NCI-H2171 treated with DMSO at 0.1 percent for 48 hours (cell line): Measurements from ENCODE around the gene SORL1-AS1.

Source experiments
- DNase-seq: peaks from one replicate; lab custom pipeline; 2025; lab: John Stamatoyannopoulos, UW

SORL1-AS1 gene

GRCh38 chr11:121476379-121477032 is 23.7 kb upstream of the SORL1-AS1 start:
- DNase-seq = no peak

DNA sequence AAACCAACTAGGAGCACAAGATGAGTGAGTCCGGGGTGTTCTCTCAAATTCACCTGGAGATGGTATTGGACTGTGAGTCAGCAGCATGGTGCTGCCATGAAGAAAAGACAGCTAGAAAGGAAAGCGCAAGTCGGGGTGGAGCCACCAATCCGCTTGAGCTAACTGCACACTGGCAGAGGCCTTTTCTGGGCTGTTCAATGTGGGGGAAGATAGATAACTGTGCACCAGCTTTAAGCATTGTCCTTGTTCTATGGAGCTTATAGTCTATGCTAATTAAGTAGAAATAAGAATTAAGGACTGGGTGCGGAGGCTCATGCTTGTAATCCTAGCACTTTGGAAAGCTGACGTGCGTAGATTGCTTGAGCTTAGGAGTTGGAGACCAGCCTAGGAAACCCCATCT is 21.9 kb upstream of the SORL1-AS1 start:
- DNase-seq = no peak

DNA sequence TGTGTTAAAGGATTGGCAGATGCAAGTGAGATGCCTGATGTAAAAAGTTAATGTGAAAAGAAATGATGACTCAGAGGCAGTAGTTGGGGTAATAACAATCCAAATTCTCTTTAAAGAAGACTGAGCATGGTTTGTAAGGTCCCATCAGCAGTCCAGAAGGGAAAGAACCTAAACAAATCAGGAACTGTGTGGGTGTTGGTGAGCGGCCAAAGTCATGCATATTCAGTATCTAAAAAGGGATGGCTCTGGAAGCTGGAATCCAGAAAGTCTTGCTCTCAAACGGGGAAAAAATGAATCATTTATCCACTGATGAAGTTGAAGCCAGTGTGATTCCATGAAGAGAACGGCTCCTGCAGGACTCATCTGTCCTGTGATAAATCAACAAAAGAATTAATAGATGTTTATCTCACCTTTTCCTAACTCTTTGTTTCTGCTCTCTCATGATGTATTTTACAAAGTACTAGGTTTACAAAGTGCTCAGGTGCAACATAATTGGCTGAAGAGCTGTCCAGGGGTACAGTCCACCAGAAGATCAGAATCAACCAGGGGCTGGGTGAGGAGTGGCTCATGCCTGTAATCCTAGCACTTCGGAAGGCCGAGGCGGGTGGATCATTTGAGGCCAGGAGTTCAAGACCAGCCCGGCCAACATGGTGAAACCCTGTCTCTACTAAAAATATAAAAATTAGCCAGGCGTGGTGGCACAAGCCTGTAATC is 20.5 kb upstream of the SORL1-AS1 start:
- no peak for DNase-seq

GRCh38 chr11:121472312-121472711 is 19.5 kb upstream of the SORL1-AS1 start:
- DNase-seq = no peak

DNA sequence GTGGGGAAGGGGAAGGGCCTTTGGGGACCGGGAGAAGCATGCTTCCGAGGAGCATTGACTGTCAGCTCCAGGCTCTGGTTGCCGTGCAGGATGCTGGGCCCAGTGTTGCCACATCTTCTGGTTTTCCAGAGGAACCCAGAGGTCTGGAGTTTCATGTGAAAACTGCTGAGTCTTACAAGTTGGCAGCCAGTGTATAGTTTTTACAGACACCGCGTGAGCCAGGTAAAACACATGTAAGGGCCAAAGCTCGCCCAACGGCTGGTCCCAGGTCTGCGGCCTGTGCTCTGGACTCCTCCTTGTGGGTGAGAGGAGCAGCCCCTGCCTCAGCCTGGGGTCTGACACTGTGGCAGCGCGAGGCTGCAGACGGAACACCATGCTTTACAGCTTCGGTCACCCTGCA is 18.4 kb upstream of the SORL1-AS1 start:
- no peak for DNase-seq

DNA sequence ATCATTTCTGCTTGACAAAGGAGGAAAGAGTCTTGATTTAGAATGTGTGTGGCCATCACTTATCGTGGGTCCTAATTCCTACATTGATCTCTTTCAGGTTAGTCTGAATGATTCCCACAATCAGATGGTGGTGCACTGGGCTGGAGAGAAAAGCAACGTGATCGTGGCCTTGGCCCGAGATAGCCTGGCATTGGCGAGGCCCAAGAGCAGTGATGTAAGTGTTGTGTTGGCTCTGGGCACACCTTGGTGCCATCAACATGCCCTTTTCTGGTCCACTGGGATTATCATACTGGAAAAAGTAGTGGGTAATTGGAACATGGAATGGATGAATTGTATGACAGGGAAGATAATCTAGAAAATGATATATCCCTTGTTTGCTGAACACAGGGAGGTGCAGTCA is 17.1 kb upstream of the SORL1-AS1 start:
- DNase-seq = no peak

DNA sequence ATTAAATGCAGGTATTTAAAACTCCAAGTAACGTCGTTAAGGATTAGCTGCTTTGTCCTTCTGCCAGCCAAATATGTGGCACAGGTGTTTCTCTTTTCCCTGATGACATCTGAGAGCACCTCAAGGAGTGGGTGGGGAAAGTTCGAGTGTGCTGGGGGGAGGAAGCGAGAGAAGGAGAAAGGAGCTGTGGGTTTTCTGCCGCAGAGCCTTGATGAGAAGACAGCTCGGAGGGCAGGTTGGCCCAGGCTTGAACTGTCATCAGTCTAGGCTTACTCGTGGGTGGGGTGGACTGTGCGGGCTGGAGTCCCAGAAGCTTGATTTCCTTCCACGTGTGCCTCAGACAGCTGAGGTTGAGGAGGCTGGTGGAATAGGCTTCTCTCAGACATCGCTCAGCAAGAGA is 15.2 kb upstream of the SORL1-AS1 start:
- DNase-seq = peak; percentile 57

- no peak for DNase-seq
Observed at GRCh38 chr11:121467471-121467870, 14.7 kb upstream of the SORL1-AS1 start.

DNA sequence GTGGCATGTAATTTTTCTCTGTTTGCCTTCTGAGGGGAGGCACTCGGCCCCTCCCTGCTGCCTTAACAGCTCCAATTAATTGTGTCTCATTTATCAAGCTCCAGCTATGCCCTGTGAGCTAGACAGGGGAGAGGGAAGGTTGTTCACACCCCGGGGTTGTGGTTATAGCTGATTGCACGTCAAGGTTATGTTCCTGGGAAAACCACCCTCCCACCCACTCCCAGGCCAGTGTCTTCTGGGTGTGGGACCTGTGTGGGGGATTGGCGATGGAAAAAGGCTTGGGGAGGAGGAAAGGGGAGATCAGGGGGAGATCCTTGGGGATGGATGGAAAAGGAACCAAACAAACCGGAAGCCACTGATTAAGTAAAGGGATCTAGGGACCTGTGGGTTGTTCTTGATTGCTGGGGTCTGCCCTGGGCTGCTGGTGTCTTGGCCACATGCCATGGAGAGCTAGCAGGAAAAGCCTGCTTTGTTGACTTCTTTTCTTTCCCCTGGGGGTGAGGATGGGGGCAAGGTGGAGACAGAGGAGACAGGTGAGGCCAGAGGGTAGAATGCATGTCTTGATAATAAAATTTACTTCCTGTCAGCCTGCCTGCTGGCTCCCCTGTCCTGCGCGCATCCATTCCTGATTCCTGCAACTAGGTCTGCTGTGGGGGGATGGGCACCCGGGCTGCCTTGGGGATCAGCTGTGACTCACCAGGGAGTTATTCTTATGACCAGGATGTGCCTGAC is 13.5 kb upstream of the SORL1-AS1 start:
- DNase-seq = peak; percentile 83

DNA sequence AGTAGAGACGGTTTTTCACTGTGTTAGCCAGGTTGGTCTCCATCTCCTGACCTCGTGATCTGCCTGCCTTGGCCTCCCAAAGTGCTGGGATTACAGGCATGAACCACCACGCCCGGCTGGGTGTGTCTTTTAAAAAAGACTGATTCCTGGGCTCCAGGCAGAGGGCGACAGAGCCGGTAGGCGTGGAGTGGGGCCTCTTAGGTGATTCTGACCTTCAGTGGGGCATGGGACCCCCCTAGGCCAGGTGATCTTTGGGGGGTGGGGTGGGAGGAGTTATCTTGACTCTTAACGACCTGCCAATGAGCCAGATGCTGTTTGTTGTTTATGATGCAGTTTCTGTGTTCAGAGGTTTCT is 12.9 kb upstream of the SORL1-AS1 start:
- no peak for DNase-seq

GRCh38 chr11:121464352-121464946 is 11.7 kb upstream of the SORL1-AS1 start:
- no peak for DNase-seq

GRCh38 chr11:121463689-121464335 is 11.0 kb upstream of the SORL1-AS1 start:
- DNase-seq = no peak

- DNase-seq = no peak
Observed at GRCh38 chr11:121461843-121462242, 9.1 kb upstream of the SORL1-AS1 start.

DNA sequence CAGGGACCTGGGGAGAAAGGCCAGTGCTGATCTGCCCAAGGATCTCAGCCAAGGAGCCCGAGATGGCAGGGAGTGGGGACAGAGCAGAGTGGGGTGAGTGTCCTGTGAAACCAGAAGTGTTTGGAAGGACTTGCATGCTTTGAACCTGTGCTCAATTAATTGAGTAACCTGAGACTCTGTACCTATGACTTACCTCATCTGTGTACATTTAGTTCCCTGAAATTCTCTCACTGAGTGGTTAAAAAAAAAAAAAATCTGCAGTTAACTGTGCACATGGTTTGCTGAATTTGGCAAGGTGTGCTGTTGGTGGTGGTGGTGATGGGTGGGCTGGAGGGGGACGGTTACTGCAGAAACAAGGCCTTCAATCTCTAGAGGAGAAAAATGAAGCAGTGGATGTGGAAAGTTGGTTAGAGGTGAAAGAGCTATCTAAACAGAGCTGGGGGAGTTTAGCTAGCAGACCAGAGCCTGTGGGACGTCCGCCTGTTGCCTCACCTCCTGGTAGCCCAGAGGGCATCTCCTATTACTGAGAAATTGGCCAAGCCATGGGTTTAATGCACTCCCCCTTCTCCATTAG is 8.3 kb upstream of the SORL1-AS1 start:
- DNase-seq = peak; percentile 74

DNA sequence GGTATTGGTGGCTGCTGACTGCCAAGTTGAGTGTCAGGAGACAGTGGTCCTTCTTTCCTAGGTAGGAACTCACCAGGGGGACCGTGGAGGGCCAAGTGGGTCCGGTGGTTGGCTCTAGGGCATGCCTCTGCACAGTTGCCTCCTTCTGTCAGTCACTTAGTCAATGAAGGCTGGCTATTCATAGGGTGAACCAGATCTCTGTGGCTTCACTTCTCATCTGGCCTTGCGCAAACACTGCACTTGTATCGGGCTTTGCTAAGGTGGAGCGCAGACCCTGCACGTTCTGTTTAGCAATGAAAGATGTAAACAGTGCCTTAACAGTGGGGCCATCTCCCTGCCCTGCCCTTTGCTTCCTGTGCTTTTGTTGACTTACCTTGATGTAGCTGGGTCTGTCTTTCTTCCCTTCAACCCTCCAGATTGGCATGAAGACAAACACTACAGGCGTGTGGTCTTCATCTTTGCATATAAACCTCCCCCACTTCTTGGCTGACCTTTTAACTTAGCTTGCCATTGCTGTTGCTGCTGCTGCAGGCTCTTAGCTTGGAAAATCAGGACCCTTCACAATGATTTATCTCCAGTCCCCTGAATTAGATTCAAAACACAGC is 6.7 kb upstream of the SORL1-AS1 start:
- no peak for DNase-seq

DNA sequence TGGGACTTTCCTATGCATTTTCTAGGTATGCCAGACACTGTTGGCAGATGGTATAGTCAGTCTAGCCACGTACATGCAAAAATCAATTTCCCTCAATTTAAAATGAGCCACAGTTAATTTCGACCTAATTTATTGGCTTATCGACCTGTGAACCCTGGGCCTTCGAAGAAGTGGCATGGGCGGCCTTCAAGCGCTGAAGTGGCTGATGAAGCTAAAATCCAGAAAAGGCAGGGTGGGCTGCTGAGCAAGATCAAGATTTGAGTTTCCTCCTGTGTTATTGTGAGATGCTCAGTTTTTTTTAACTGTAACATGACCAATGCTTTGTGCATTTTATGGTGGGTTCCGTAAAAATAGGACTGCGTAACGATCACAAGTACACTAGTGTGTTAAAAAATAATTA is 5.8 kb upstream of the SORL1-AS1 start:
- no peak for DNase-seq

DNA sequence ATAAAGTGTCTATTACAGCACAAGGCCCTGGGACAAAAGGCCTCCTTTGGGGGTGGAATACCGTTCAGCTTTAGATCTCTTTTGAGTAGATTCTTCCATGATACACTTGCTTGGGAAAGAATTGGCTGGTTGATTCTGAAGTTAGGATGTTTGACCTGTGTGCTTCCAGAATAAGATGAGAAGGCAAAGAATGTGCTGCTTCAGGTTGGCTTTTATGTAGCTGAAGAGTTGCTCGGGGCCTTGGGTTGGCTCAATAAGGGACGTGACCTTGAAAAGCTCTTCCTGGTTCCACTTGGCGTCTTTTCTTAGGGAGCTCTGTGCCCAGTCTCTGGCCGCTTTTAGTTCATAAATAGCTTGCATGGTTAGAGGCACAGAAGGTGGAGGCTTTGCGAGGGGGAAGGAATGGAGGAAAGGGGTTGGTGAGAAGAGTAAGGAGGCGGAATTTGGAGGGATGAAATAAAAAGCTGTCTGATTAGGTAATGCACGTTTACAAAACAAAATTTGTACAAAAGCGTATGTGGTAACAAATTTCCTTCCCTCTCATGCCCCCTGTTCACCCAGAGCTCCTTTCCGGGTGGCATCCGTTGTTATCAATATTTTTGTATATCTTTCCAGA is 4.2 kb upstream of the SORL1-AS1 start:
- no peak for DNase-seq

DNA sequence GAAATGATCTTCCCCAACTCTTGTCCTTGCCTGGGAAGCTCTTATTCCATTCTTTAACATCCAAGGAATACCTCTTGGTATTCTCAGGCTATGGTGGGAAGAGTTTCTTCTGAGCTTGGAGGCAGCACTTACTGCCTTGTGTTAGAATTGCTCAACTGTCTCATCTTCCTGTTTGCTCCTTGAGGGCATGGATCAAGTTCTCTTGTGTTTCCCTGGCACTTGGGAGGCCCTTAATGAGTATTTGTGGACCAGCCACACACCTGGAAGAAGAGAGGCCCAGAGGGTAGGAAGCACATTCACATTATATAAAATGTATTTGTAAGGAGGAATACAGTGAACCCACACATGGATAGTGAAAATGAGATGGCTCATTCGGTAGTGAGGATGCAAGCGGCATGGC is 3.4 kb upstream of the SORL1-AS1 start:
- DNase-seq = no peak

DNA sequence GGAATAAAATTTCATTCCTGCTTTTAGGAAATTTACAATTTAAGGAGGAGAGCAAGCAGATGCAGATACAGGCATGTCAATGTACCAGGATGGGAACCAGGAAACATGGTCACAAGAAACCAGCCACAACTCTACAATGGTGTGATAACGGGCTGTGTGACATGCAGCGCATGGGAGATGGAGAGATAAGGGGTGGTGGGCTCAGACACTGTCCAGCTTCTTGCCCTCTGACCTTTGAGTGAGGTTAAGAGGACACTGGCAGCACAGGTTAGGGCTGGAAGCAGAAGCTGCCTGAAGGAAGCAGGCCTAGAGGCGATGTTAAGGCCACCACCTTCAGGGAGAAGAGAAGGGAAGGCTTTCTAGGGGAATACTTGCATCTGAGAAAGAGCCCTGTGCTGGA is 2.3 kb upstream of the SORL1-AS1 start:
- no peak for DNase-seq

DNA sequence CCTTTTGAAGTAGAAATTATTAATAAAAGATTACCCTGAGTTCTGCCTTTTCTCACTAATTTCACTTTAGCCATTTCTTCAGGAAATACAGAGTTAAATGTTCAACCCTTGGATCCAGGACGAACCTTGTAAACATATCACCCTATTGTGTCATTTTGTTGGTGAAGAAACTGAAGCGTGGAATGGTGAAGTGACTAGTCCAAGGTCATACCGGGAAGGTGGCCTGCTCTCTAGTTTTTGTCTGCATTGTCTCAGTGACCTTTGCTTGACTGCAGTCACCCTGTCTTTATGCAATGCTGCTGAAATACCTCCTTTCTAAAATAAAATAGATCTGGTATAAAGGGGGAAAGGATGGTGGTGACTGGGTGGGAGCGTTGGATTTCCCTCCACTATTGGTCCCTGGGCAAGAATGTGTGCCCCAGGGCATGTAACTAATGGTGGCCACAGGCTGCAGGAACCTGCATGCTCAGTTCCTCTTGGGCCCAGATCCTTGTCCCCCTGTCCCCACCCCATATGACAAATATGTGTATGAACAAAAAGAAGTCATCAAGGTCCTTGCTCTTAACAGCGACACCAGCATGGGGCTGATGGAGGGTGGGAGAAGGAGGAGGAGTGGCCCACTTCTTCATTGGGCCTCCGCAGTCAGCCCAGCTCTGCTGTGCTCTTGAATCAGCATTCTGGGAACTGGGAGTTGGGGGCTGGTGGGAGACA is 977 bp upstream of the SORL1-AS1 start:
- DNase-seq = no peak
